ENCODE measurements around the gene CEPT1. TPM values are rescaled to one million over a fixed set of nuclear protein-coding genes. Genes with fewer than 3 reads are reported as not detected.

The CEPT1 gene
- total and polyA plus RNA-seq, 2 of the 4 experiments (the other 2 are of a cell fraction) = 13.3 to 27.4 TPM

DNA sequence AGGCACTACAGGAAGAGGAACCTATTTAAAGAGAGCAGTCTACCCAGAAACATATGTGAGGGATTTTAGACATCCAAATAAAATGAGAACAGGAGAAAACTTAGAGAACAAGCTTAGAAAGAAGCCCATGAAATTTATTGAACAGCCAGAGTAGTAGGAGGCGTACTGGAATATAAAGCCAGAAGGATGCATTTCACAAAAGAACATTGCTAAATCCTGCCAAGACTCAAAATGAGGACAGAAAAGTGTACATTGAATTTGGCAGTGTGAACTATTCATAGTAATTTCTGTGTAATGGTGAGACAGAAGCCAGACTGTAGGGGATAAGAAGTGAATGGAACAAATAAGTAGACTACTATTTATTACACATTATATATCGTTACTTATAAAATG lies 22.5 kb downstream of the CEPT1 start:
- H3K18ac ChIP-seq (ENCODE audit: low read depth, low read length) = no peak overlapping the region
- TF ChIP-seq FOS (IDR thresholded peaks at IDR 0.05; ENCODE audit: low read depth, low read length) (no peak), CHD1 (IDR thresholded peaks at IDR 0.05; ENCODE audit: low read depth, low read length) (no peak), SMC3 (IDR thresholded peaks at IDR 0.05; ENCODE audit: low read depth, low read length) (no peak), BHLHE40 (IDR thresholded peaks at IDR 0.05; ENCODE audit: low read depth, low read length) (no peak), MXI1 (IDR thresholded peaks at IDR 0.05; ENCODE audit: borderline replicate concordance, low read depth, low read length) (no peak), POLR2A (IDR thresholded peaks at IDR 0.05; ENCODE audit: low read depth, low read length) (no peak), MAZ (IDR thresholded peaks at IDR 0.05; ENCODE audit: borderline replicate concordance, low read depth, low read length) (no peak), RFX5 (IDR thresholded peaks at IDR 0.05; ENCODE audit: low read depth, low read length) (no peak), MAFK (IDR thresholded peaks at IDR 0.05; ENCODE audit: low read depth, low read length) (no peak)
- TF ChIP-seq, protein P1, sequence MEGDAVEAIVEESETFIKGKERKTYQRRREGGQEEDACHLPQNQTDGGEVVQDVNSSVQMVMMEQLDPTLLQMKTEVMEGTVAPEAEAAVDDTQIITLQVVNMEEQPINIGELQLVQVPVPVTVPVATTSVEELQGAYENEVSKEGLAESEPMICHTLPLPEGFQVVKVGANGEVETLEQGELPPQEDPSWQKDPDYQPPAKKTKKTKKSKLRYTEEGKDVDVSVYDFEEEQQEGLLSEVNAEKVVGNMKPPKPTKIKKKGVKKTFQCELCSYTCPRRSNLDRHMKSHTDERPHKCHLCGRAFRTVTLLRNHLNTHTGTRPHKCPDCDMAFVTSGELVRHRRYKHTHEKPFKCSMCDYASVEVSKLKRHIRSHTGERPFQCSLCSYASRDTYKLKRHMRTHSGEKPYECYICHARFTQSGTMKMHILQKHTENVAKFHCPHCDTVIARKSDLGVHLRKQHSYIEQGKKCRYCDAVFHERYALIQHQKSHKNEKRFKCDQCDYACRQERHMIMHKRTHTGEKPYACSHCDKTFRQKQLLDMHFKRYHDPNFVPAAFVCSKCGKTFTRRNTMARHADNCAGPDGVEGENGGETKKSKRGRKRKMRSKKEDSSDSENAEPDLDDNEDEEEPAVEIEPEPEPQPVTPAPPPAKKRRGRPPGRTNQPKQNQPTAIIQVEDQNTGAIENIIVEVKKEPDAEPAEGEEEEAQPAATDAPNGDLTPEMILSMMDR (conservative IDR thresholded peaks at IDR 0.05; ENCODE audit: low read depth, low read length) = no peak
- TF ChIP-seq, protein P2, sequence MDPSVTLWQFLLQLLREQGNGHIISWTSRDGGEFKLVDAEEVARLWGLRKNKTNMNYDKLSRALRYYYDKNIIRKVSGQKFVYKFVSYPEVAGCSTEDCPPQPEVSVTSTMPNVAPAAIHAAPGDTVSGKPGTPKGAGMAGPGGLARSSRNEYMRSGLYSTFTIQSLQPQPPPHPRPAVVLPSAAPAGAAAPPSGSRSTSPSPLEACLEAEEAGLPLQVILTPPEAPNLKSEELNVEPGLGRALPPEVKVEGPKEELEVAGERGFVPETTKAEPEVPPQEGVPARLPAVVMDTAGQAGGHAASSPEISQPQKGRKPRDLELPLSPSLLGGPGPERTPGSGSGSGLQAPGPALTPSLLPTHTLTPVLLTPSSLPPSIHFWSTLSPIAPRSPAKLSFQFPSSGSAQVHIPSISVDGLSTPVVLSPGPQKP (IDR thresholded peaks at IDR 0.05; ENCODE audit: borderline replicate concordance, low read depth, low read length) = no peak
- TF ChIP-seq, protein P3, sequence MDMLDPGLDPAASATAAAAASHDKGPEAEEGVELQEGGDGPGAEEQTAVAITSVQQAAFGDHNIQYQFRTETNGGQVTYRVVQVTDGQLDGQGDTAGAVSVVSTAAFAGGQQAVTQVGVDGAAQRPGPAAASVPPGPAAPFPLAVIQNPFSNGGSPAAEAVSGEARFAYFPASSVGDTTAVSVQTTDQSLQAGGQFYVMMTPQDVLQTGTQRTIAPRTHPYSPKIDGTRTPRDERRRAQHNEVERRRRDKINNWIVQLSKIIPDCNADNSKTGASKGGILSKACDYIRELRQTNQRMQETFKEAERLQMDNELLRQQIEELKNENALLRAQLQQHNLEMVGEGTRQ (IDR thresholded peaks at IDR 0.05; ENCODE audit: low read depth, low read length) = no peak
- dilution Hi-C loops (cut with HindIII; ENCODE audit: low sequenced_read_pairs, unreplicated experiment) (no loop called here), intact Hi-C loops (cut with micrococcal nuclease) (loop anchor here (5.0 kb wide), 1 partner anchor 120 kb away; no protein-coding TSS in a partner anchor), in situ Hi-C loops (cut with MboI; ENCODE audit: low sequenced_read_pairs) (no loop called here)
- no peak for DNase-seq
- POLR2A ChIA-PET (ENCODE audit: unreplicated experiment) = no interaction called here
- H4K8ac ChIP-seq (ENCODE audit: low read depth in 2 of 2, low read length in 2 of 2) = no peak overlapping the region
- WGBS, 2 experiments (ENCODE audit: extremely low coverage in 2 of 2, insufficient read length in 1 of 2) = no CpG with 5 or more reads among the region's 2 CpGs
- H3K14ac ChIP-seq (replicated peaks; ENCODE audit: low read depth, low read length) = no peak overlapping the region
- H3K56ac ChIP-seq (ENCODE audit: extremely low read depth, insufficient read depth, low read length) = no peak overlapping the region
- H2BK15ac ChIP-seq (ENCODE audit: low read depth, low read length) = no peak overlapping the region
- no peak overlapping the region for H2AK9ac ChIP-seq (replicated peaks; ENCODE audit: low read depth, low read length, poor library complexity)
- H3K9ac ChIP-seq (ENCODE audit: low read depth, low read length) = no peak overlapping the region
- no peak overlapping the region; the same call in 1 of the 2 replicates for H3K23ac ChIP-seq (ENCODE audit: low read depth, low read length)
- H4K5ac ChIP-seq (ENCODE audit: low read depth, low read length) = no peak overlapping the region
- H2BK120ac ChIP-seq (ENCODE audit: low read depth, low read length) = no peak overlapping the region
- H2BK5ac ChIP-seq (ENCODE audit: low read depth, low read length, poor library complexity, severe bottlenecking) = no peak overlapping the region
- no peak overlapping the region for H3K4me2 ChIP-seq (ENCODE audit: low read depth, low read length)
- no peaks in the 10 kb centered on the region for H3K4me1 ChIP-seq (ENCODE audit: control insufficient read depth, insufficient read depth, low read length)
- peaks cover 5 to 15% of the 10 kb centered on the region in 2 experiments; a peak in 3 of 4 replicates for H3K79me1 ChIP-seq (ENCODE audit: low read depth in 1 of 2, low read length in 2 of 2)
- no peaks in the 10 kb centered on the region for H3K9me1 ChIP-seq (ENCODE audit: insufficient read depth, low read length)
- no TSS peak for BruUV-seq (replicated peaks)
- H2AK5ac ChIP-seq (ENCODE audit: low read depth, low read length) = no peak overlapping the region
- CTCF ChIA-PET = interaction anchor here (1.6 kb wide), 1 partner anchor 11 kb away, joined by 3 read pairs; no protein-coding TSS in a partner anchor
- H3K4ac ChIP-seq (ENCODE audit: low read depth, low read length) = no peak overlapping the region
- ATAC-seq (ENCODE audit: low read depth) = no peak
- H3K36me3 ChIP-seq (ENCODE audit: control insufficient read depth, insufficient read depth, low read length) = peaks cover 3% of the 10 kb centered on the region; the same call in 1 of the 2 replicates
- no peak overlapping the region for H4K91ac ChIP-seq (ENCODE audit: insufficient read depth, low read depth, low read length)
- H2AFZ ChIP-seq (replicated peaks; ENCODE audit: low read length, poor library complexity) = no peak overlapping the region
- no peaks in the 10 kb centered on the region for H4K20me1 ChIP-seq (ENCODE audit: insufficient read depth, low read length)
- H3K9me3 ChIP-seq (ENCODE audit: control insufficient read depth, insufficient read depth, low read length) = no peaks in the 10 kb centered on the region
- H2BK20ac ChIP-seq (ENCODE audit: low read depth, low read length) = no peak overlapping the region
- no peaks in the 10 kb centered on the region for H3K27me3 ChIP-seq (ENCODE audit: control insufficient read depth, insufficient read depth, low read length)
- no peak overlapping the region for H3K27ac ChIP-seq (ENCODE audit: insufficient read depth, low read length)
- H3K4me3 ChIP-seq (ENCODE audit: insufficient read depth, low read depth, low read length) = no peak overlapping the region

Data from IMR-90 (cell line).